Liver (tissue), 3 donors: ENCODE measurements around the gene GCNT4.

Source experiments
- CTCF ChIP-seq: fragments of 150-350 bp; IDR thresholded peaks from 2 replicates; pipeline ENCODE4 v1.5.1; 2017; ENCODE audit warnings: improper control_type of control experiment, low read depth, low read length; ENCODE audit not compliant: missing input control
- EGR1 ChIP-seq, 2 donors: IDR thresholded peaks; 2 replicates each; pipeline ENCODE4 v1.6.1; 2016 to 2018; ENCODE audit warnings: antibody characterized with exemption in 2 of 2, low read depth in 2 of 2
- FOXA1 ChIP-seq: IDR thresholded peaks from 2 replicates; pipeline ENCODE4 v1.6.1; 2016; ENCODE audit warnings: antibody characterized with exemption
- GABPA ChIP-seq, 2 donors: IDR thresholded peaks in 1 of 2; conservative IDR thresholded peaks in 1 of 2; 2 replicates each; pipeline ENCODE4 v1.6.1; 2016; ENCODE audit warnings: antibody characterized with exemption in 2 of 2, mild to moderate bottlenecking in 1 of 2, moderate library complexity in 1 of 2
- HNF4A ChIP-seq, 2 donors: conservative IDR thresholded peaks; 2 replicates each; pipeline ENCODE4 v1.6.1; 2016; ENCODE audit warnings: antibody characterized with exemption in 2 of 2, mild to moderate bottlenecking in 2 of 2
- HNF4G ChIP-seq: IDR thresholded peaks from 2 replicates; pipeline ENCODE4 v1.6.1; 2016; ENCODE audit warnings: antibody characterized with exemption
- JUND ChIP-seq, 2 donors: IDR thresholded peaks; 2 replicates each; pipeline ENCODE4 v1.6.1; 2016; ENCODE audit warnings: antibody characterized with exemption in 2 of 2
- MAX ChIP-seq: IDR thresholded peaks from 2 replicates; pipeline ENCODE4 v1.6.1; 2016; ENCODE audit warnings: antibody characterized with exemption
- RAD21 ChIP-seq, 2 donors: IDR thresholded peaks; 2 replicates each; pipeline ENCODE4 v1.6.1; 2016; ENCODE audit warnings: antibody characterized with exemption in 2 of 2, mild to moderate bottlenecking in 2 of 2
- REST ChIP-seq: IDR thresholded peaks from 2 replicates; pipeline ENCODE4 v1.6.1; 2016; ENCODE audit warnings: antibody characterized with exemption, mild to moderate bottlenecking
- RXRA ChIP-seq, 2 donors: IDR thresholded peaks; 2 replicates each; pipeline ENCODE4 v1.6.1; 2017 to 2018; ENCODE audit warnings: antibody characterized with exemption in 2 of 2, mild to moderate bottlenecking in 1 of 2
- SP1 ChIP-seq: IDR thresholded peaks from 2 replicates; pipeline ENCODE4 v1.6.1; 2018; ENCODE audit warnings: antibody characterized with exemption, mild to moderate bottlenecking
- TAF1 ChIP-seq: conservative IDR thresholded peaks from 2 replicates; pipeline ENCODE4 v1.6.1; 2016; ENCODE audit warnings: antibody characterized with exemption, mild to moderate bottlenecking
- YY1 ChIP-seq: IDR thresholded peaks from 2 replicates; pipeline ENCODE4 v1.6.1; 2016; ENCODE audit warnings: antibody characterized with exemption, mild to moderate bottlenecking
- donor health status: healthy.
- donor health status: healthy.

GRCh38 chr5:75016896-75017295 lies 35.5 kb downstream of the GCNT4 start:
- no peak for TF ChIP-seq CTCF
- no peak for TF ChIP-seq YY1
- no peak for TF ChIP-seq JUND (IDR thresholded peaks at IDR 0.05)
- TF ChIP-seq RAD21 (IDR thresholded peaks at IDR 0.05) = no peak
- no peak for TF ChIP-seq HNF4A (conservative IDR thresholded peaks at IDR 0.05)
- no peak for TF ChIP-seq GABPA (IDR thresholded peaks at IDR 0.05 in 1 of 2, conservative IDR thresholded peaks at IDR 0.05 in 1 of 2)
- TF ChIP-seq FOXA1 = no peak
- TF ChIP-seq MAX = no peak
- TF ChIP-seq SP1 = no peak
- no peak for TF ChIP-seq TAF1
- no peak for TF ChIP-seq HNF4G
- no peak for TF ChIP-seq EGR1 (IDR thresholded peaks at IDR 0.05; ENCODE audit: low read depth in 2 of 2)
- no peak for TF ChIP-seq RXRA (IDR thresholded peaks at IDR 0.05)
- TF ChIP-seq REST = no peak
